Measurements from ENCODE around the gene ITPRIPL1.

The ITPRIPL1 gene

GRCh38 chr2:96320728-96321622, 4.1 kb upstream of the ITPRIPL1 start:
- no peak for DNase-seq (ENCODE audit: low read depth in 2 of 2)

- DNase-seq (ENCODE audit: low read depth in 2 of 2): no peak
Observed at GRCh38 chr2:96323849-96324248, 1.3 kb upstream of the ITPRIPL1 start.

GRCh38 chr2:96324721-96325040, 436 bp upstream of the ITPRIPL1 start:
- DNase-seq (ENCODE audit: low read depth in 2 of 2): no peak

GRCh38 chr2:96325884-96326255, 753 bp downstream of the ITPRIPL1 start:
- DNase-seq (ENCODE audit: low read depth in 2 of 2): no peak

GRCh38 chr2:96326564-96326963, 1.4 kb downstream of the ITPRIPL1 start:
- no peak for DNase-seq (ENCODE audit: low read depth in 2 of 2)

GRCh38 chr2:96326990-96327820, 2.1 kb downstream of the ITPRIPL1 start:
- no peak for DNase-seq (ENCODE audit: low read depth in 2 of 2)

- peak in 1 of 2 experiments; percentile 53 for DNase-seq (ENCODE audit: low read depth in 2 of 2)
Observed at GRCh38 chr2:96329456-96329855, 4.3 kb downstream of the ITPRIPL1 start.

GRCh38 chr2:96329874-96330273, 4.8 kb downstream of the ITPRIPL1 start:
- no peak for DNase-seq (ENCODE audit: low read depth in 2 of 2)

GRCh38 chr2:96330407-96330806, 5.3 kb downstream of the ITPRIPL1 start:
- no peak for DNase-seq (ENCODE audit: low read depth in 2 of 2)

GRCh38 chr2:96333708-96334107, 8.6 kb downstream of the ITPRIPL1 start:
- no peak for DNase-seq (ENCODE audit: low read depth in 2 of 2)

GRCh38 chr2:96336104-96336775, 11.1 kb downstream of the ITPRIPL1 start:
- DNase-seq (ENCODE audit: low read depth in 2 of 2): no peak

- DNase-seq (ENCODE audit: low read depth in 2 of 2): no peak
Observed at GRCh38 chr2:96336873-96337272, 11.8 kb downstream of the ITPRIPL1 start.

- no peak for DNase-seq (ENCODE audit: low read depth in 2 of 2)
Observed at GRCh38 chr2:96340493-96341414, 15.6 kb downstream of the ITPRIPL1 start.

GRCh38 chr2:96341641-96342040, 16.5 kb downstream of the ITPRIPL1 start:
- DNase-seq (ENCODE audit: low read depth in 2 of 2): no peak

- DNase-seq (ENCODE audit: low read depth in 2 of 2): peak in 1 of 2 experiments; percentile 19
Observed at GRCh38 chr2:96342085-96342484, 17.0 kb downstream of the ITPRIPL1 start.

- no peak for DNase-seq (ENCODE audit: low read depth in 2 of 2)
Observed at GRCh38 chr2:96344011-96344410, 18.9 kb downstream of the ITPRIPL1 start.

- no peak for DNase-seq (ENCODE audit: low read depth in 2 of 2)
Observed at GRCh38 chr2:96345438-96345837, 20.3 kb downstream of the ITPRIPL1 start.

GRCh38 chr2:96345868-96346462, 20.8 kb downstream of the ITPRIPL1 start:
- DNase-seq (ENCODE audit: low read depth in 2 of 2): no peak

GRCh38 chr2:96347395-96347794, 22.3 kb downstream of the ITPRIPL1 start:
- no peak for DNase-seq (ENCODE audit: low read depth in 2 of 2)

GRCh38 chr2:96353032-96353561, 28.0 kb downstream of the ITPRIPL1 start:
- no peak for DNase-seq (ENCODE audit: low read depth in 2 of 2)
